Astrocyte of the cerebellum (primary cell): Measurements from ENCODE around the gene AKAP9.

Experiments used
- DNase-seq: peaks from one replicate; pipeline ENCODE4 v3.0.0-alpha.2; 2011; ENCODE audit warnings: low read depth
- H3K4me3 ChIP-seq: 2 replicates; pipeline ENCODE4 v1.5.1; 2011; ENCODE audit warnings: mild to moderate bottlenecking, low read depth, low read length, moderate library complexity
- in situ Hi-C: cut with HindIII; loops from 2 replicates; pipeline ENCODE4 v1.10.0; 2017; ENCODE audit warnings: low sequenced_read_pairs
- TF ChIP-seq, protein P1 (sequence below): IDR thresholded peaks from 2 replicates; pipeline ENCODE4 v1.5.1; 2012; ENCODE audit warnings: low read length, low read depth, moderate library complexity, mild to moderate bottlenecking; ENCODE audit errors: missing control alignments

Gene AKAP9

GRCh38 chr7:92042056-92042737, 101.5 kb downstream of the AKAP9 start:
- TF ChIP-seq, protein P1, sequence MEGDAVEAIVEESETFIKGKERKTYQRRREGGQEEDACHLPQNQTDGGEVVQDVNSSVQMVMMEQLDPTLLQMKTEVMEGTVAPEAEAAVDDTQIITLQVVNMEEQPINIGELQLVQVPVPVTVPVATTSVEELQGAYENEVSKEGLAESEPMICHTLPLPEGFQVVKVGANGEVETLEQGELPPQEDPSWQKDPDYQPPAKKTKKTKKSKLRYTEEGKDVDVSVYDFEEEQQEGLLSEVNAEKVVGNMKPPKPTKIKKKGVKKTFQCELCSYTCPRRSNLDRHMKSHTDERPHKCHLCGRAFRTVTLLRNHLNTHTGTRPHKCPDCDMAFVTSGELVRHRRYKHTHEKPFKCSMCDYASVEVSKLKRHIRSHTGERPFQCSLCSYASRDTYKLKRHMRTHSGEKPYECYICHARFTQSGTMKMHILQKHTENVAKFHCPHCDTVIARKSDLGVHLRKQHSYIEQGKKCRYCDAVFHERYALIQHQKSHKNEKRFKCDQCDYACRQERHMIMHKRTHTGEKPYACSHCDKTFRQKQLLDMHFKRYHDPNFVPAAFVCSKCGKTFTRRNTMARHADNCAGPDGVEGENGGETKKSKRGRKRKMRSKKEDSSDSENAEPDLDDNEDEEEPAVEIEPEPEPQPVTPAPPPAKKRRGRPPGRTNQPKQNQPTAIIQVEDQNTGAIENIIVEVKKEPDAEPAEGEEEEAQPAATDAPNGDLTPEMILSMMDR, result no peak
- no peak for DNase-seq
- H3K4me3 ChIP-seq, result no peak overlapping the region
- in situ Hi-C loops, result no loop called here

- in situ Hi-C loops, result no loop called here
- TF ChIP-seq, protein P1, result no peak
- no peak for DNase-seq
- no peak overlapping the region for H3K4me3 ChIP-seq
Observed at GRCh38 chr7:92043098-92043497, 102.4 kb downstream of the AKAP9 start.

DNA sequence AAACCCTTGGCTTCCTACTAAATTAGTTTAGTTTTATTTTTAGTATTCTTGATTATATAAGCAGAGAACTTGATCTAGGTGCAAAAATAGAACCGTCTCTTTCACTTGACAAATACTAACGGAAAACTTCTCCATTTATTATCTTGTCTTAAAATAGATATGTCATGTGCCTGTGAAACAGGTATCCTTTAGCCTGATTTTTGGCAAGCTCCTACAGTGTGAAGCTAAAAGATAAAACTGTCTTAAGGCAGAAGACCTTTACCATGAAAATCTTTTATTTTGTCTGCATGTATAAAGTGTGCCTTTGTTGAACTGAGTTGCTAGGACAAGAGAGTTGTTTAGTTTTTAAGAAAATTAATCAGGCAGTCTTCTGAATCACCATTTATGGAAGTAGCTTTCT, 103.0 kb downstream of the AKAP9 start:
- in situ Hi-C loops, result no loop called here
- no peak overlapping the region for H3K4me3 ChIP-seq
- TF ChIP-seq, protein P1, result no peak
- no peak for DNase-seq

GRCh38 chr7:92044148-92044547, 103.5 kb downstream of the AKAP9 start:
- H3K4me3 ChIP-seq, result no peak overlapping the region
- no peak for DNase-seq
- in situ Hi-C loops, result no loop called here
- TF ChIP-seq, protein P1, result no peak

DNA sequence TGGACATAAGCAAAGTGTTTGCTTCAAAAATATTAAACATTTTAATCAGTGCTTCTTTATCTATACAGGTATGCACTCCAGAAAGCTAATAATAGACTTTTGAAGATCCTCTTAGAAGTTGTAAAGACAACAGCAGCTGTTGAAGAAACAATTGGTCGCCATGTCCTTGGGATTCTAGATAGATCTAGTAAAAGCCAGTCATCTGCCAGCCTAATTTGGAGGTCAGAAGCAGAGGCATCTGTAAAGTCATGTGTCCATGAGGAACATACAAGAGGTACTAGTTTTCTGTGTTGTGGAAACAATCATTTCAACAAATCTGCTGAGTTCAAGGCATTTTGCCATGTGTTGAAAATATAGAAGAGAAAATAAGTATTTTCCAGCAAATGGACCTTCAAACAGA, 104.3 kb downstream of the AKAP9 start:
- in situ Hi-C loops, result no loop called here
- DNase-seq, result no peak
- no peak overlapping the region for H3K4me3 ChIP-seq
- TF ChIP-seq, protein P1, result no peak

DNA sequence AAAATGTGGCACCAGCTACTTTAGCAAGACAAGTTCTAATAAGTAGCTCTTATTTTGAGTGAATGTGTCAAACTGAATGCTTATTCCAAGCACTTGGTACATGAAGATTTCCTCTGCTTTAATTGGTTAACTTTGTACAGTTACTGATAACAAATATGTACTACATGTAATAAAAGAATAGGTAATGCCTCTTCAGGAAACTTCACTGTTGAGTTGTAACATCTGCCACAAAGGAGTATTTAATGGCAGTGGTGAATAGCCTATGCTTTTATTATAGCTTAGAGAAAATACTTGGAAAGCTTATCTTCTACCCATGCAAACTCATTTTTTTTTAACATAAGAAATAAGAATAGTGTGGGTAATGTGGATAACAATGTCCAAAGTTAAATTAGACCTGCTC, 111.0 kb downstream of the AKAP9 start:
- H3K4me3 ChIP-seq, result no peak overlapping the region
- TF ChIP-seq, protein P1, result no peak
- DNase-seq, result no peak
- in situ Hi-C loops, result no loop called here
